Stimulated activated CD8-positive, alpha-beta memory T cell treated with anti-CD3 and anti-CD28 coated beads, Interleukin-4, amount 100 ng/mL, for 24 hours (primary cell): ENCODE data around the gene RBMY1J.
"Not testable (repeated sequence)": the region's sequence is repeated elsewhere in the genome, so short reads cannot be mapped to it uniquely, and the experiment has no call there.

ENCODE experiments used
- DNase-seq: peaks from one replicate; pipeline ENCODE4 v3.0.0-alpha.2; 2020; ENCODE audit warnings: low read depth

RBMY1J gene

GRCh38 chrY:22403110-22403509, at the start of gene RBMY1J:
TSS of gene RBMY1J (plus strand) at chrY:22403410. CDS start at chrY:22405448, 2,038 bp downstream.
- not testable (repeated sequence) for DNase-seq

- DNase-seq: no peak
Measured at GRCh38 chrY:22367416-22367815, 35.8 kb upstream of the RBMY1J start.

GRCh38 chrY:22370623-22371022, 32.6 kb upstream of the RBMY1J start:
- no peak for DNase-seq

- DNase-seq: no peak
Measured at GRCh38 chrY:22373494-22373893, 29.7 kb upstream of the RBMY1J start.

- DNase-seq: not testable (repeated sequence)
Measured at GRCh38 chrY:22444718-22445396, 41.6 kb downstream of the RBMY1J start.

- DNase-seq: not testable (repeated sequence)
Measured at GRCh38 chrY:22455522-22455921, 52.3 kb downstream of the RBMY1J start.

GRCh38 chrY:22461962-22462361, 58.8 kb downstream of the RBMY1J start:
- not testable (repeated sequence) for DNase-seq
